ENCODE data around the gene COX14. TPM values are rescaled to one million over a fixed set of nuclear protein-coding genes. Genes with fewer than 3 reads are reported as not detected.
A peak's percentile ranks its signal among the peaks of the same experiment; 100 is the strongest.
"Not testable (repeated sequence)": the region's sequence is repeated elsewhere in the genome, so short reads cannot be mapped to it uniquely, and the experiment has no call there.

COX14 gene
- 39.0 TPM for polyA plus RNA-seq (ENCODE audit: insufficient read length)

GRCh38 chr12:50111693-50112455, at the start of gene COX14:
COX14 (plus strand) TSS chr12:50112236; CDS start chr12:50120044, 7,808 bp downstream.
- peak; percentile 100 for DNase-seq

- DNase-seq, result no peak
These were observed 49.1 kb upstream of the COX14 start for GRCh38 chr12:50062728-50063460.

- no peak for DNase-seq
These were observed 46.2 kb upstream of the COX14 start for GRCh38 chr12:50065726-50066310.

GRCh38 chr12:50066402-50066801, 45.6 kb upstream of the COX14 start:
- DNase-seq, result no peak

GRCh38 chr12:50069069-50069468, 43.0 kb upstream of the COX14 start:
- no peak for DNase-seq

GRCh38 chr12:50069539-50069938, 42.5 kb upstream of the COX14 start:
- no peak for DNase-seq

GRCh38 chr12:50070314-50071060, 41.5 kb upstream of the COX14 start:
- DNase-seq, result peak; percentile 89

- no peak for DNase-seq
These were observed 39.7 kb upstream of the COX14 start for GRCh38 chr12:50072198-50072907.

- no peak for DNase-seq
These were observed 38.8 kb upstream of the COX14 start for GRCh38 chr12:50073206-50073605.

GRCh38 chr12:50073712-50074111, 38.3 kb upstream of the COX14 start:
- no peak for DNase-seq

- peak; percentile 81 for DNase-seq
These were observed 36.9 kb upstream of the COX14 start for GRCh38 chr12:50074936-50075807.

GRCh38 chr12:50075808-50076170, 36.2 kb upstream of the COX14 start:
- DNase-seq, result no peak

- no peak for DNase-seq
These were observed 34.9 kb upstream of the COX14 start for GRCh38 chr12:50077099-50077498.

- no peak for DNase-seq
These were observed 33.8 kb upstream of the COX14 start for GRCh38 chr12:50078281-50078680.

- no peak for DNase-seq
These were observed 32.3 kb upstream of the COX14 start for GRCh38 chr12:50079771-50080170.

- no peak for DNase-seq
These were observed 30.8 kb upstream of the COX14 start for GRCh38 chr12:50081096-50081808.

GRCh38 chr12:50082644-50083043, 29.4 kb upstream of the COX14 start:
- no peak for DNase-seq

GRCh38 chr12:50083301-50083700, 28.7 kb upstream of the COX14 start:
- DNase-seq, result no peak

- not testable (repeated sequence) for DNase-seq
These were observed 27.6 kb upstream of the COX14 start for GRCh38 chr12:50084409-50084774.

GRCh38 chr12:50084775-50085614, 27.0 kb upstream of the COX14 start, which contains the start of gene SMARCD1:
SMARCD1 (plus strand) TSS chr12:50085342; CDS start chr12:50085370, 28 bp downstream.
- peak; percentile 95 for DNase-seq
